Aorta (tissue), 5 donors: Measurements from ENCODE around the gene RAB40B. TPM values are rescaled to one million over a fixed set of nuclear protein-coding genes. Genes with fewer than 3 reads are reported as not detected.
A peak's percentile ranks its signal among the peaks of the same experiment; 100 is the strongest.

Experiments
- ATAC-seq: fragments of 200-7000 bp; cut with Tn5 transposase; one replicate; pipeline ENCODE4 v1.9.1; 2022; ENCODE audit warnings: moderate library complexity; ENCODE audit not compliant: low FRiP score
- DNase-seq, 2 donors: peaks; one replicate each; pipeline ENCODE4 v3.0.0-alpha.2; 2020
- H3K27ac ChIP-seq, 2 donors: one replicate each; pipeline ENCODE4 v1.5.1; 2013; ENCODE audit warnings: low read length in 2 of 2, mild to moderate bottlenecking in 2 of 2, moderate library complexity in 2 of 2, control low read depth in 1 of 2, inconsistent platforms in 1 of 2, low read depth in 1 of 2
- H3K27me3 ChIP-seq, 2 donors: one replicate each; pipeline ENCODE4 v1.6.1; 2013; ENCODE audit warnings: control low read depth in 1 of 2, low read length in 1 of 2, mild to moderate bottlenecking in 1 of 2, moderate library complexity in 1 of 2; ENCODE audit not compliant: insufficient read depth in 2 of 2, control insufficient read depth in 1 of 2
- H3K36me3 ChIP-seq, 2 donors: one replicate each; pipeline ENCODE4 v1.6.1; 2013; ENCODE audit warnings: control low read depth in 1 of 2, low read length in 1 of 2, mild to moderate bottlenecking in 1 of 2; ENCODE audit not compliant: insufficient read depth in 2 of 2, control insufficient read depth in 1 of 2
- H3K4me1 ChIP-seq, 2 donors: one replicate each; pipeline ENCODE4 v1.6.1; 2013; ENCODE audit warnings: low read length in 2 of 2, control low read depth in 1 of 2, mild to moderate bottlenecking in 1 of 2, moderate library complexity in 1 of 2; ENCODE audit not compliant: insufficient read depth in 2 of 2, control insufficient read depth in 1 of 2
- H3K4me3 ChIP-seq, 2 donors: one replicate each; pipeline ENCODE4 v1.5.1; 2013; ENCODE audit warnings: low read length in 2 of 2, control low read depth in 1 of 2, mild to moderate bottlenecking in 1 of 2
- H3K9me3 ChIP-seq: one replicate; pipeline ENCODE4 v1.6.1; 2013; ENCODE audit warnings: mild to moderate bottlenecking, low read length; ENCODE audit not compliant: control insufficient read depth
- WGBS, 2 donors: extraction: QIAGEN DNeasy Blood & Tissue Kit; methylation state at CpG; one replicate each; pipeline ENCODE4 v1.1.7; 2013; 5-methylcytosine and 5-hydroxymethylcytosine counted together
- intact Hi-C, 2 donors: fragments of 100-400 bp; cut with DNase I; formaldehyde crosslinking; loops; one replicate each; pipeline versions ENCODE4 v1.14.2 to v1.15.0; 2022
- polyA plus RNA-seq, 2 donors: library from polyadenylated mRNA; stranded (reverse); fragments of 200-250 nt; gene quantifications; one replicate each; pipeline ENCODE4 v1.2.3, GENCODE V29; 2013
- total RNA-seq, 2 donors: library from RNA; stranded (reverse); fragmentation: NEBNext Ultra II Directional; extraction: Animal tissue kit (Norgen Biotek cat#: 25700); gene quantifications; one replicate each; pipeline ENCODE4 v1.2.1, GENCODE V29; 2021
- donor health status: healthy with polysubstance abuse.
- donor health status: Bipolar disorder and iron deficiency.
- donor health status: DM: no; HTN: no; CAD: no.
- donor health status: DM: no; HTN: no; CAD: no.
- donor health status: DM: yes; HTN: yes; CAD: no.

Gene RAB40B
- total and polyA plus RNA-seq, 4 donors, result 4.5 to 19.5 (median 11.2) TPM

- Histone ChIP-seq H3K27me3 (no peaks in the 10 kb centered on the region), H3K4me3 (no peak overlapping the region), H3K4me1 (no peaks in the 10 kb centered on the region), H3K27ac (no peak overlapping the region), H3K36me3 (no peaks in the 10 kb centered on the region), H3K9me3 (peaks cover 2% of the 10 kb centered on the region)
- intact Hi-C loops, result no loop called here
- WGBS, 2 donors, result 87 to 90% methylated on average over 14 of the region's 14 CpGs
- DNase-seq (no peak), ATAC-seq (no peak)
These were observed 20.1 kb downstream of the RAB40B start for GRCh38 chr17:82678265-82678891.

GRCh38 chr17:82677353-82677925, 21.1 kb downstream of the RAB40B start:
- intact Hi-C loops, result no loop called here
- no peak overlapping the region for H3K4me3 ChIP-seq

DNA sequence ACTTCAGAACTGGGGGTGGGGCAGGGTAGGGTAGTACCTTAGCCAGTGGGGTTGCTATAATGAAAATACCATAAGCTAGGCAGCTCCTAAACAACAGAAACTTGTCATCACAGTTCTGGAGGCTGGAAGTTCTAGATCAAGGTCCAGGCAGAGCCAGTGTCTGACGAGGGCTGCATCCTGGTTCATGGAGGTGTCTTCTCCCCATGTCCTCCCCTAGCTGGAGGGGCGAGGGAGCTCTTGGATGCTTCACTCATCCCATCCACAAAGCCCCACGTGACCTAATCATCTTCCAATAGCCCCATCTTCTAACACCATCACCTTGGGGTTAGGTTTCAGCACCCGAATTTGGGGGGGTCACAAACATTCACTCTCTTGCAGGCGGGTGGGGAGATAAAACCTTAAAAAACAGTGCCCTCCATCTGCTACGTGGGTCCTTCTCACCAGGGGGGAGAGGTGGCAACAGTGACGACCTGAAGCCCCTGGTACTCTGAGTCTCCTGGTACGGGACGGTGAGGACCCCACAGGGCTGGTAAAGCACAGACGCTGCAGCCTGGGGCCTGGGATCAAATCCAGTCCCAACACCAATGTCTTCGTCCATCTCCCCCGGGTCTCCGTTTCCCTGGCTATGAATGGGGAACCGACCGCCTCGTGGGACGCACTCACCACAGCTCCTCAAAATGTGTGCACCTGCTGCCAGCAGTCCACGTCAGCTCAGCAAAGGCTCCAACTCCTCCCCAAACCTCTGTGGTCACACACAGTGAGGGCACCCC, 22.8 kb downstream of the RAB40B start:
- ATAC-seq (no peak), DNase-seq (no peak)
- Histone ChIP-seq H3K4me3 (no peak overlapping the region), H3K27me3 (no peaks in the 10 kb centered on the region), H3K36me3 (no peaks in the 10 kb centered on the region), H3K9me3 (no peaks in the 10 kb centered on the region), H3K27ac (no peak overlapping the region), H3K4me1 (no peaks in the 10 kb centered on the region)
- 86% methylated on average over 18 of the region's 18 CpGs for WGBS, 2 donors
- intact Hi-C loops, result no loop called here

More at GRCh38 chr17:82677353-82677925, 21.1 kb downstream of the RAB40B start:
- H3K9me3 ChIP-seq, result peaks cover 2% of the 10 kb centered on the region
- ATAC-seq (no peak), DNase-seq (no peak)
- no peaks in the 10 kb centered on the region for H3K27me3 ChIP-seq
- no peaks in the 10 kb centered on the region for H3K4me1 ChIP-seq
- H3K27ac ChIP-seq, result no peak overlapping the region
- H3K36me3 ChIP-seq, result no peaks in the 10 kb centered on the region
- whole genome bisulfite sequencing, 2 donors, result 88 to 89% methylated on average over 23 of the region's 23 CpGs

- no peak overlapping the region for H3K4me3 ChIP-seq
- H3K36me3 ChIP-seq, result no peaks in the 10 kb centered on the region
- no peaks in the 10 kb centered on the region for H3K27me3 ChIP-seq
- 80 to 84% methylated on average over 20 of the region's 20 CpGs for WGBS, 2 donors
- no peak overlapping the region for H3K27ac ChIP-seq
- no peak for ATAC-seq
- H3K4me1 ChIP-seq, result no peaks in the 10 kb centered on the region
- H3K9me3 ChIP-seq, result no peaks in the 10 kb centered on the region
- no peak for DNase-seq
- intact Hi-C loops, result no loop called here
These were observed 23.6 kb downstream of the RAB40B start for GRCh38 chr17:82674656-82675475.

GRCh38 chr17:82670661-82671450, 27.6 kb downstream of the RAB40B start:
- Histone ChIP-seq H3K27ac (no peak overlapping the region), H3K27me3 (no peaks in the 10 kb centered on the region), H3K4me1 (no peaks in the 10 kb centered on the region), H3K36me3 (no peaks in the 10 kb centered on the region), H3K4me3 (no peak overlapping the region), H3K9me3 (no peaks in the 10 kb centered on the region)
- DNase-seq, result peak in 1 of 2 donors; percentile 35
- intact Hi-C loops, result no loop called here
- ATAC-seq, result no peak
- WGBS, 2 donors, result 93 to 95% methylated on average over 19 of the region's 19 CpGs

DNA sequence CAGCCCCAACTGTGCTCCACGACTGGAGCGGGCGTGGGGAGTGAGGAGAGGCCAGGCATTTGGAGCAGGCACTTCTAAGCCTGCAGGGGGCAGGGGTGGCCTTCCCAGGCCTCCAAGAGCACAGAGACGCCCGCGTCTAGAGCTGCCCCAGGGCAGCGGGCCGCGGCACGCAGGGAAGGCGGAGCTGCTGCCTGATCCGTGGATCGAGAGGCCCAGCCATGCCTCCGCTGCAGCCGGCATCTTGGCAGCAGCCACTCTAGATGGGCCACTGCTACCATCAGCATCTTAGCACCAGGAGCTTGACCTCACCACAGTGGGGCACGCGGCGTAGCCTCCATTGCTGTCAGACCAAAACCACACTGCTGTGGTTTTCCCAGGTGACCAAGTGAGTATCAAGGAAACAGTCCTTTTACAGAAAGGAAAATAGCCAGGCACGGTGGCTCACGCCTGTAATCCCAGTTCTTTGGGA, 29.8 kb downstream of the RAB40B start:
- H3K4me1 ChIP-seq, result no peaks in the 10 kb centered on the region
- DNase-seq (peak; percentile 78 to 81), ATAC-seq (peak; percentile 46)
- no peak overlapping the region for H3K4me3 ChIP-seq
- 50 to 51% methylated on average over 20 of the region's 20 CpGs for WGBS, 2 donors
- H3K36me3 ChIP-seq, result no peaks in the 10 kb centered on the region
- no peaks in the 10 kb centered on the region for H3K27me3 ChIP-seq
- no peaks in the 10 kb centered on the region for H3K9me3 ChIP-seq
- intact Hi-C loops, result loop anchor here in 1 of 2 donors (2.0 kb wide), 1 partner anchor 106 kb away; no protein-coding TSS in a partner anchor
- no peak overlapping the region for H3K27ac ChIP-seq

DNA sequence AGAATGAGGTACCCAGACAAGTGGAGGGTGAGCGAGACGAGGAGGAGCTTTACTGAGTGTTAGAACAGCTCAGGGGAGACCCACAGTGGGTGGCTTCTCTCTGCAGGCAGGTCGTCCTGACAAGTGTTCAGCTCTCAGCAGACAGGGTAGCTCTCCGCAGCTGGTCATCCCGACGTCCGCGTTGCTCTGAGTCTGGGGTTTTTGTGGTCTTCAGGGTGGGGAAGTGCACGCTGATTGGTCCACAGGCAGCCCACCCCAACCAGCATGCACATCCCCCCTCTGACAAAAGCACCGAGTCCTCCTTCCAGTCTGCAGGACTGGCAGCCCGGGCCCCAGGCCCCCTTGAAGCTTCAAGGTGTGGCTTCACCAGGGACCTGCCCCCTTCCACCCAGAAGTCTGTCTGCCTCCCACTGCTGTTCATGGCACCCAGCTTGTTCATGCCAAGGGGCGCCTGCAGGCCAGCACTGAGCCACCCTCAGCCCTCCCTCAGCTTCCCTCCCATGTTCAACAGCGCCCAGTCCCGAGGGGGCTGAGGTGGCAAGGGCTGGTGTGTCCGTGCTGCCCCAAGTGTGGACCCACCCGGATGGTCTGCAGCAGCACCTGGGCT, 30.4 kb downstream of the RAB40B start:
- ATAC-seq, result peak; percentile 16
- no peak overlapping the region for H3K27ac ChIP-seq
- 77% methylated on average over 16 of the region's 16 CpGs for WGBS, 2 donors
- no peaks in the 10 kb centered on the region for H3K4me1 ChIP-seq
- no peaks in the 10 kb centered on the region for H3K36me3 ChIP-seq
- DNase-seq, result peak in 1 of 2 donors; percentile 43
- intact Hi-C loops, result loop anchor here in 1 of 2 donors (2.0 kb wide), 1 partner anchor 107 kb away; no protein-coding TSS in a partner anchor
- H3K4me3 ChIP-seq, result no peak overlapping the region
- no peaks in the 10 kb centered on the region for H3K9me3 ChIP-seq
- no peaks in the 10 kb centered on the region for H3K27me3 ChIP-seq
